GM19043 (cell line): ENCODE measurements around the gene PAK3.

Experiments
- ATAC-seq: cut with Tn5 transposase; IDR thresholded peaks from one replicate; pipeline ENCODE4 v1.9.1; 2021; ENCODE audit warnings: low read depth; ENCODE audit not compliant: unreplicated experiment

Gene PAK3

DNA sequence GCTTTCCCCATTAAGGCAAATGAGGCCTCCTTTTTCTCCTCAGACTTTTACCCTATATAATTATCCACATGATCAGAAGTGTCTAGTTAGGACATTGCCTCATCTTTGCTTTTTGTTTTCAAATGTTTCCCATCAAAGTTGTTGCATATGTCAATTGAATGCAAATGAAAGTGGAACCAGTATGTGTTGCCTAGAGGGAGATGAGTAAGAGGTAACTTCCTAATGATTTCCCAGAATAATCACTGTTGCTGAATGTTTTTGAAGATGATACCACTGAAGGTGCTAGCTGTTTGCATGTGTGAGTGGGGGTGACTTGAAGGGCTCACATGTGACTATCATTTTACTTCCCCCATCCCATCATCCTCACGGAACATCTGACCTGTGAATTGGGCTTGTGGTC, 33.9 kb downstream of the PAK3 start:
- no peak for ATAC-seq

GRCh38 chrX:111131572-111131971, 35.6 kb downstream of the PAK3 start:
- ATAC-seq, result no peak

DNA sequence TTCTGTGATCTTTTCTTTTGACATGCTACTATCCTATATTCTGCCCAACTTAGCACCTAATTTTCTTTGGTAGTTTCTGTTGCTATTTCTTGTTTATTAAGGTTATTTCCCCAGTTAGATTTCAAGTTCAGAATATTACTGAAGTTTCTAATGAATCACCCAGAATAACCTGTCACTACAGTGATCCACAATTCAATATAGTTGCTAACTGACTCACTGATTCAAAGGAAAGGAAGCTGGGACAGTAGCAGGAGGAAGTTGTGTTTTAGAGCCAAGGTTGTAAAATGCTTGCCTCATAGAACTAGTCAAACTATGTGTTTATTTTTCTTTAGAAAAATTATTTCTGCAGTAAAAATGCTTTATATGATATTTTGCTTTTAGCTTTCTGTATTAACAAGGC, 37.4 kb downstream of the PAK3 start:
- no peak for ATAC-seq

DNA sequence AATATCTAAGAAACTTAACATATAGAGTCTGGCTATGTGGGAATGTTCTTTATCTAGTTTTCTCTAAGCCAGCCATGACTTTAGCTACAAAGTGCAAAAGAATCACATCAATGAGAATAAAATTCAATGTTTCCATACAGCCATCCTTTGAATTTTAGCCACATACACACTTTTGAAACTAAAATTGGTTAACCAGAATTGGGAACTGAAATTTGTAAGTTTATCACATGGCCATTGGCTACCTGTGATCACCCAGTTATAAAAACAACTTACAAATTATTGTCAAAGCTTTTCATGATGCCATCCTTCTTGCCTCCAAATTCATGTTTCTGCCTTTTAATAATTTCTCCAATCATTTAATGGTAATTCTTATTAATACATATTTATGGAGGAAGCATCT, 49.9 kb downstream of the PAK3 start:
- ATAC-seq, result no peak

GRCh38 chrX:111151764-111152163, 55.8 kb downstream of the PAK3 start:
- ATAC-seq, result no peak

DNA sequence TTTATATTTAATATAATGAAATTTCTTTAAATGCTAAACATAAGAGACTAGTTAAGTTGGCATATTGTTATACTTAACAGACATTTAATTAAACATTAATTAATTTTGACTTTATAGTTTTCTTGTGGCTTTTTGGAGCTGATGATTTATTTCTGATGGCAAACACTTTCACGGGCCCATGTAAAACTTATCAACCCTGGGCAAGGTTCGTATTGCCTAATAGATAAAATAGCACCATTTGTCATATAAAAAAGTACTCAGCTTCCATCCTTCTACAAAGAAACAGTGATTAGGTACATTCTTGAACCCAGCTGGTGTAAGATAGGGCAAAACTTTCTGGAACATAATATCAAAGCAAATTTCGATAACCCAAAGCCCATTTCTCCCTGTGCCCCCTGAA, 63.2 kb downstream of the PAK3 start:
- no peak for ATAC-seq

- no peak for ATAC-seq
These were observed 68.7 kb downstream of the PAK3 start for GRCh38 chrX:111164728-111165127.

GRCh38 chrX:111165902-111166301, 69.9 kb downstream of the PAK3 start:
- no peak for ATAC-seq

DNA sequence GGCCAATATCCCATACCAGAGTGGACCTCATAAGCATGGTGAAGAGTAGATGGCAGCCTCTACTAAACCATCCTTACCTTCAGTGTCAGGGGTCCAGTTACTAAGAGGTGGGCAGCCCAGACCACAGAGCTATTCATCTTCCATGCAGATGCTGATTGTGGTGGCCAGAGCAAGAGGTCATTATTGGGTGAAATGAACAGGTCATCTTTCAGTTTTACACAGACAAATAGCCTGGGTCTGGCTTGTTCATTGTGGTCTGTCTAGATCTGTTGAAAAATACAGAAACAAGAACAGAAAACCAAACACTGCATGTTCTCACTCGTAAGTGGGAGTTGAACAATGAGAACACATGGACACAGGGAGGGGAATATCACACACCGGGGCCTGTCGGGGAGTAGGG, 71.3 kb downstream of the PAK3 start:
- no peak for ATAC-seq

DNA sequence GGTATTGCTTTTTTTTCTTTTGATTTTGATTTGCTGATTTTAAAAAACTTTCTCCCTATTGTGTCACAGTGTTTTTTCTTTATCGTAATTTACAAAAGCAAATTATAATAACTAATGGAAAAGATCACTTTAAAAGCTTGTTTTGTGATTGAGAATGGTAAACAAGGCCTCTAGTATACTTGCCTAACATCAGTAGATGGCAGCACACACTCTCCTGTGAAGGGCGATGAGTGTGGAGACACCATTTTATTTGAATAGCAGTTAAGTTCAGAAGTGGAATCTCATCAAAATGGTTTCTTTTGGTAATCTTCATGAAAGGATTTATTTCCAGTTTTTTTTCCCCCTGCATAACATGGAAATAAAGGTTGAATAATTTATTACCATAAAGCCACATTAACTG, 72.3 kb downstream of the PAK3 start:
- no peak for ATAC-seq

- no peak for ATAC-seq
These were observed 73.2 kb downstream of the PAK3 start for GRCh38 chrX:111169141-111169540.

DNA sequence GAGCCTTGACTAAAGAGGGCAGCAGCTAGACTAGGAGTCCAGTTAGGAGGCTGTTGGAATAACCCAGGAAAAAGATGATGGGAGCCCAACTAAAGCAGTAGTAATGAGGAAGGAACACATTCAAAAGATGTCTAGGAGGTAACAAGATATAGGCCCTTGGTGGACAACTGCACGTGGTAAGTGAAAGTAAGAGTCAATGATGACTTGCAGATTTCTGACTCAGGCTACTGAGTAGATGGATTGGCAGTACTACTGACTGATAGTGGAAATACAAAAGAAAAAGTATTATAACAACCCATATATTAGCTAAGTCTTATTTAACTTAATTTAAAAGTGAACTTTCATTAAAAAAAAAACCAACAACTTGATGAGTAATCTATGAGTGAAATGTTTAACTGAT, 74.0 kb downstream of the PAK3 start:
- no peak for ATAC-seq

GRCh38 chrX:111180750-111181240, 84.8 kb downstream of the PAK3 start:
- ATAC-seq, result no peak

- ATAC-seq, result no peak
These were observed 86.0 kb downstream of the PAK3 start for GRCh38 chrX:111181951-111182350.

DNA sequence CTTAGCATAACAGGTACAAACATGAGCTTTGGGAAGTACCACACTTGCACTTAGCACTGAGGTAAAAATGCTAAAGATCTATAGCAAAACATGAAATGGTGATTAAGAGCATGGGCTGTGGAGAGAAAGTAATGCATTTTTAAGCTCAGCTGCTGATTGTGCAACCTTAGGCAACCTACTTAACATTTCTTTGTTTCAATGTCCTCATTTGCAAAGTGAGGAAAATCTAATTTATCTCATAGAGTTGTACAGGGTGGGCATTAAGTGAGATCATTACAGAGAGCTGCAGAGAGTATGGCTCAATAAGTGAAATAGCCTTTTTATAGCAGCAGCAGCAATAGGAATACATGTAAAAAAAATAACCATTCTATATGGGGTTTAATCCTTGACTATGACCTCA, 87.0 kb downstream of the PAK3 start:
- ATAC-seq, result no peak

- no peak for ATAC-seq
These were observed 95.6 kb downstream of the PAK3 start for GRCh38 chrX:111191598-111191997.

- no peak for ATAC-seq
These were observed 103.5 kb downstream of the PAK3 start for GRCh38 chrX:111199505-111199904.

DNA sequence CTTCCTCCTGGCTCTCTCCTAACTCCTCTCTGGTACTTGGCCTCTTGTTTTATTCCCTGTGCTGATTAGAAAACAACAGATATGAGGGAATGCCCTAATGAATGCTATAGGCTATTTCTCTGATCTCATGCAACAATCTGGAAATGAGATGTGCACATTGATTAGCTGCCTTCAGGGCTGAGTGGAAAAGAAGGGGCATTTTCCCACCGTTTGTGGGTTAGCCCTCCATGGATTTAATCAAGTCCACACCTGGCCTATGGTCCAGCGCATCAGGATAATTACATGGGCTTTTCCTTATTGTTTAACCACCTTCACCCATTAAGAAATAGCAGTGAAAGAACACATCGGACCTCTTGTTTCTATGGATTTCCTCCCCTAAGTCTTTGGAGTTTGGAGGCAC, 104.3 kb downstream of the PAK3 start:
- ATAC-seq, result no peak

DNA sequence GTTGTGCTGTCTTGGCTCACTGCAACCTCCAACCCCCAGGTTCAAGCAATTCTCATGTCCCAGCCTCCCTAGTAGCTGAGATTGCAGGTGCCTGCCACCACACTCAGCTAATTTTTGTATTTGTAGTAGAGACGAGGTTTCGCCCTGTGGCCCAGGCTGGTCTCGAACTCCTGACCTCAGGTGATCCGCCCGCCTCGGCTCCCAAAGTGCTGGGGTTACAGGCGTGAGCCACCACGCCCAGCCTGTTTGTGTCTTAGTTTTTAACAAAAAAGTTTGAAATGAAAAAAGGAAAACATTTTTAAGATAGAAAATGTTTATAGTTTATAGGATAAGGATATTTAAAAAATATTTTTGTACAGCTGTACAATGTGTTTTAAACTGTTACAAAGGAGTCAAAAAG, 111.9 kb downstream of the PAK3 start:
- no peak for ATAC-seq

DNA sequence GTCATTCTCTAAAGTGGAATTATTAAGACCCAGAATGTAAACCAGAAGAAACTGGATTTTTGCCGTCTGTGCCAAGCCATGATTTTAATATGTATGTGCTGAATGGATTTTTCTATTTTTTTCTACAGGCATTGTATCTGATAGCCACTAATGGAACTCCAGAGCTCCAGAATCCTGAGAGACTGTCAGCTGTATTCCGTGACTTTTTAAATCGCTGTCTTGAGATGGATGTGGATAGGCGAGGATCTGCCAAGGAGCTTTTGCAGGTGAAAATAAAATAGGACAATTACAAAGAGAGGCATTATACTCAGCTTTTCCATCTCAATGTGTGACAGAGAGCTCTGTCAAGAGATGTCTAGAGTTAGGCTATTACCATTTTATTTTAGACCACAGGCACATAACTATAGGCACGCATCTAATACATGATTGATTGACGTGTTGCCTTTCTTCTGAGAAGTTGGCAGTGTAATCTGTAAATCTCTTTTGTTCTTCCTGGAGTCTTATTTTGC, 120.4 kb downstream of the PAK3 start:
- ATAC-seq, result no peak

GRCh38 chrX:111244235-111244750, 148.3 kb downstream of the PAK3 start:
- no peak for ATAC-seq

DNA sequence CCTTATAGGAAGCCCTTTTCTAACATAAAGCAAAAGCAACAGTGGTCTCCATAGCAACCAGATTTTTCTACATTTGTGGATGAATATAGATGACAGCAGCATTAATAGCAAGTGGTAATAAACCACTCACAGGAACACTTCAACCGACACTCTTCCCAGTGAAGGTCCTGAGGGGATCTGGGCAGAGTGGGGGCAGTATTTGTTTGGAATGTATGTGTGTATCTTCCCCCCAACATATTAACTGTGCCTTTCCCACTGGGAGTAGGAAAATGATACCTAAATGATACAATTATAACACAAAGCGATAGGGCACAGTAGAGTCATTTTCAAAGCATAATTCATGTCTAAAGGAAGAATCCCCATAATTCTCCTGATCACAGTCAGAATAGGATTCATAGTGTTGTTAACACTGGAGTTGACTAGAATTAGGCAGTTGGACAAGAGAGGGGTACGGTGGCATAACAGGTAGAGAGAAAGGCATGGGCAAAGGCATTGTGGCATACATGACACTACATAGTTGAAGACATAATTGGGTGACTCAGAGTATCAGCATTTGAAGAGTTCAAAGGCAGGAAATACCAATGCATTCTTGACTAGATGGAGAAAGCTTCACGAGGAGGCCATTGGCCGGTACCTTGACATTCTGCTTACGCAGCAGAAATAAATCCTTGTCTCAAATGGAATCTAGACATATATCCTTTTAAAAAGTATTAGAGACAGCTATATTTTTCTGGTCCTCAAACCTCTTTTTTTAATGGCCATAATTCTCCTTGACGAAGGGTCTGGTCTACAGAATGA, 159.1 kb downstream of the PAK3 start:
- ATAC-seq, result no peak
